ENCODE results near the gene TSKU.

DNA sequence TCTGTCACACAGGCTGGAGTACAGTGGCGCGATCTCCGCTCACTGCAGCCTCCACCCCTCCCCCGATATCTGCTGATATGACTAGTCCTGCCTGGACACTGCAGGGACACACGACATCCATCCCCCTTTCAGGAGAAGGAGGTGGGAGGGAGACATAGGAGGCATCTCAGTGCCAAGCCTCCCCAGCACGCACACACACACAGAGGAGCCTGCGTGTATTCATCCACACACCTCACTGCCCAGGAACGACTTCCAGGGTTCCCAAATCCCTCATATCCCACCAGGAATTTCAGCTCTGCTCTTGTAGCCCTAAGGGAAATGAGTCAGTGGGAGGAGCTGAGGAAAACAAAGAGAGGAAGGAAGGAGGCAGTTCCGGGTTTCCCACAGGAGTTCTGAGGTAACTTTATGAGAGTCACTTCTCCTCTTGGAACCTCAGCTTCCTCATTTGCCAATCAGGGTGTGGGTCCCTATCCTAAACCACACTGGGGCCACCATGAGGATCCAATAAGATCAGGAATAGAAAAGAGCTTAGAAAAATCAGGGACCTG, 40.4 kb downstream of the TSKU start:
- TF ChIP-seq, protein P1, sequence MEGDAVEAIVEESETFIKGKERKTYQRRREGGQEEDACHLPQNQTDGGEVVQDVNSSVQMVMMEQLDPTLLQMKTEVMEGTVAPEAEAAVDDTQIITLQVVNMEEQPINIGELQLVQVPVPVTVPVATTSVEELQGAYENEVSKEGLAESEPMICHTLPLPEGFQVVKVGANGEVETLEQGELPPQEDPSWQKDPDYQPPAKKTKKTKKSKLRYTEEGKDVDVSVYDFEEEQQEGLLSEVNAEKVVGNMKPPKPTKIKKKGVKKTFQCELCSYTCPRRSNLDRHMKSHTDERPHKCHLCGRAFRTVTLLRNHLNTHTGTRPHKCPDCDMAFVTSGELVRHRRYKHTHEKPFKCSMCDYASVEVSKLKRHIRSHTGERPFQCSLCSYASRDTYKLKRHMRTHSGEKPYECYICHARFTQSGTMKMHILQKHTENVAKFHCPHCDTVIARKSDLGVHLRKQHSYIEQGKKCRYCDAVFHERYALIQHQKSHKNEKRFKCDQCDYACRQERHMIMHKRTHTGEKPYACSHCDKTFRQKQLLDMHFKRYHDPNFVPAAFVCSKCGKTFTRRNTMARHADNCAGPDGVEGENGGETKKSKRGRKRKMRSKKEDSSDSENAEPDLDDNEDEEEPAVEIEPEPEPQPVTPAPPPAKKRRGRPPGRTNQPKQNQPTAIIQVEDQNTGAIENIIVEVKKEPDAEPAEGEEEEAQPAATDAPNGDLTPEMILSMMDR (IDR thresholded peaks at IDR 0.05) = no peak
- TF ChIP-seq POLR2A (IDR thresholded peaks at IDR 0.05) = no peak
